Testis (tissue), 2 donors: ENCODE data around the gene BMPR1A.

ENCODE experiments used
- CTCF ChIP-seq, 3 experiments: fragments of 450-650 bp in 2 of 3; fragments of 200-600 bp in 1 of 3; sonication (generic) in 1 of 3; IDR thresholded peaks; one replicate each; pipeline ENCODE4 v1.5.1; 2016 to 2019; ENCODE audit warnings: antibody characterized with exemption in 3 of 3, mild to moderate bottlenecking in 2 of 3, moderate library complexity in 1 of 3
- POLR2A ChIP-seq: fragments of 450-650 bp; IDR thresholded peaks from one replicate; pipeline ENCODE4 v1.6.1; 2017; ENCODE audit warnings: antibody characterized with exemption, mild to moderate bottlenecking, moderate library complexity

- no peak for TF ChIP-seq CTCF (IDR thresholded peaks at IDR 0.05)
- TF ChIP-seq POLR2A, result no peak
These were observed 71.7 kb downstream of the BMPR1A start for GRCh38 chr10:86828145-86828544.
